ENCODE results near the gene ARRB2.

DNA sequence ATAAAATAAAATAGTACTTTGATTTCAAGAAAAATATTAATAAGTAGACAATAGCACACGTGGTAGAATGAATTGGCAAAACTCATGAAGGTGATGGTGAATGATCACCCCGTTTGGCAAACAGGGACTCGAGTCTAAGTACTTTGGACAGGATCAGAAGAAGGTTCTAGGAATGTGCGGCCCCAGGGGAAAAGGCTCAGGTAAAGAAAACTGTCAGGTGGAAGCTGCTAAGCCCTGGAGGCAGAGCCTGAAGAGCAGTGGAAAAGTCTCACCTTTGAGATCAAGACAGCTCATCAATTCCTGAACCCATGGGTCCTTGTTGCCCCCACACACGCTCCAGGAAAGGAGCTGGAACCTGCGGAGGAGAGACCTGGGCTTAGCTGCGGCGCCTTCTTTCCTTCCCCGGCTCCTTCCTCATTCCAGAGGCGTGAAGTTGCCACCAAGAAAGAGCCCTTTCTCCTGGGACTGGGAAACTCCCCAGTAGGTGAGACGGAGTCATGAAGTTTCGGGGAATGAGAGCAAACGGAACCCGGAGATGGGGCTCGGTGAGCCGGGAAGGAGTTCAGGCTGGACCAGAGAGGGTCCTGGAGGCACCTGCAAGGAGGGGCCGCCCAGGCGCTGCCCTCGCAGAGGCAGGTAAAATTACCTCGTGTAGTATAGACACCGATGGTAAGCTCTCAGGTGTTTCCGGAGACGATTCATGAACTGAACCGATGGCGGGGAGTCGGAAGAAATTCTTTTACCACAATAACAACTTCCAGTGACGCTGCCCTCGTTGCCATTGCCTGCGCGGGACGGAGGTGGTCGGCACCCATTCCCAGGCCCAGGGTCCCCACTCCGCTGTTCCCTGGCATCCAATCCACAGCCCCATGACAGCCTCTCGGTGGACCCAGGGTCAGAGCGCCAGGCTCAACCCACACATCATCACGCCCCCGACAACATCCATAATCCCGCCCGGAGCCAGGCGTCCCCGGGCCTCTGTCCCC lies 28.0 kb downstream of the ARRB2 start:
- TF ChIP-seq SIN3B (IDR thresholded peaks at IDR 0.05; ENCODE audit: low read length): no peak
- no peak for TF ChIP-seq ZNF737 (CRISPR knock-in tag; IDR thresholded peaks at IDR 0.05; ENCODE audit: borderline replicate concordance)
- TF ChIP-seq, protein P1, sequence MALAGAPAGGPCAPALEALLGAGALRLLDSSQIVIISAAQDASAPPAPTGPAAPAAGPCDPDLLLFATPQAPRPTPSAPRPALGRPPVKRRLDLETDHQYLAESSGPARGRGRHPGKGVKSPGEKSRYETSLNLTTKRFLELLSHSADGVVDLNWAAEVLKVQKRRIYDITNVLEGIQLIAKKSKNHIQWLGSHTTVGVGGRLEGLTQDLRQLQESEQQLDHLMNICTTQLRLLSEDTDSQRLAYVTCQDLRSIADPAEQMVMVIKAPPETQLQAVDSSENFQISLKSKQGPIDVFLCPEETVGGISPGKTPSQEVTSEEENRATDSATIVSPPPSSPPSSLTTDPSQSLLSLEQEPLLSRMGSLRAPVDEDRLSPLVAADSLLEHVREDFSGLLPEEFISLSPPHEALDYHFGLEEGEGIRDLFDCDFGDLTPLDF (CRISPR knock-in tag; IDR thresholded peaks at IDR 0.05): no peak
- TF ChIP-seq EZH2 (conservative IDR thresholded peaks at IDR 0.05; ENCODE audit: low read depth, low read length): no peak
- TF ChIP-seq, protein P2, sequence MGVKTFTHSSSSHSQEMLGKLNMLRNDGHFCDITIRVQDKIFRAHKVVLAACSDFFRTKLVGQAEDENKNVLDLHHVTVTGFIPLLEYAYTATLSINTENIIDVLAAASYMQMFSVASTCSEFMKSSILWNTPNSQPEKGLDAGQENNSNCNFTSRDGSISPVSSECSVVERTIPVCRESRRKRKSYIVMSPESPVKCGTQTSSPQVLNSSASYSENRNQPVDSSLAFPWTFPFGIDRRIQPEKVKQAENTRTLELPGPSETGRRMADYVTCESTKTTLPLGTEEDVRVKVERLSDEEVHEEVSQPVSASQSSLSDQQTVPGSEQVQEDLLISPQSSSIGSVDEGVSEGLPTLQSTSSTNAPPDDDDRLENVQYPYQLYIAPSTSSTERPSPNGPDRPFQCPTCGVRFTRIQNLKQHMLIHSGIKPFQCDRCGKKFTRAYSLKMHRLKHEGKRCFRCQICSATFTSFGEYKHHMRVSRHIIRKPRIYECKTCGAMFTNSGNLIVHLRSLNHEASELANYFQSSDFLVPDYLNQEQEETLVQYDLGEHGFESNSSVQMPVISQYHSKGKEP (CRISPR knock-in tag; IDR thresholded peaks at IDR 0.05): no peak
- no peak for TF ChIP-seq NFYB (CRISPR knock-in tag; IDR thresholded peaks at IDR 0.05)
- no peak for TF ChIP-seq CHD2 (IDR thresholded peaks at IDR 0.05; ENCODE audit: low read depth, low read length)
- no peak for TF ChIP-seq HMG20A (CRISPR knock-in tag; IDR thresholded peaks at IDR 0.05; ENCODE audit: borderline replicate concordance)
- no peak for TF ChIP-seq MEIS1 (CRISPR knock-in tag; IDR thresholded peaks at IDR 0.05; ENCODE audit: borderline replicate concordance)
- TF ChIP-seq PRPF4 (IDR thresholded peaks at IDR 0.05; ENCODE audit: low read depth, low read length, poor library complexity, severe bottlenecking): no peak

Measured in HepG2 (cell line).